Left ventricle myocardium inferior (tissue), 1 donor: ENCODE measurements around the gene TBCK. TPM values are rescaled to one million over a fixed set of nuclear protein-coding genes. Genes with fewer than 3 reads are reported as not detected.
"Not testable (repeated sequence)": the region's sequence is repeated elsewhere in the genome, so short reads cannot be mapped to it uniquely, and the experiment has no call there.

Experiments
- DNase-seq: peaks from one replicate; pipeline ENCODE4 v3.0.0-alpha.2; 2020
- H3K27ac ChIP-seq: fragments of 200-600 bp; replicated peaks from 2 replicates; pipeline ENCODE4 v1.8.0; 2021
- H3K27me3 ChIP-seq: fragments of 200-600 bp; 2 replicates; pipeline ENCODE4 v1.8.0; 2021; ENCODE audit warnings: low read depth
- H3K36me3 ChIP-seq: fragments of 200-600 bp; 2 replicates; pipeline ENCODE4 v1.8.0; 2021
- H3K4me1 ChIP-seq: fragments of 200-600 bp; 2 replicates; pipeline ENCODE4 v1.8.0; 2021
- H3K4me3 ChIP-seq: fragments of 200-600 bp; 2 replicates; pipeline ENCODE4 v1.8.0; 2021; ENCODE audit warnings: mild to moderate bottlenecking, moderate library complexity
- H3K9me3 ChIP-seq: fragments of 200-600 bp; replicated peaks from 2 replicates; pipeline ENCODE4 v1.8.0; 2021
- intact Hi-C: fragments of 100-400 bp; cut with micrococcal nuclease; formaldehyde crosslinking; loops from one replicate; pipeline ENCODE4 v1.11.0; 2022
- total RNA-seq: library from RNA; stranded (reverse); fragmentation: NEBNext Ultra II Directional; extraction: Animal tissue kit (Norgen Biotek cat#: 25700); gene quantifications from one replicate; pipeline ENCODE4 v1.2.1, GENCODE V29; 2021
- TF ChIP-seq, protein P1 (sequence below): fragments of 200-600 bp; IDR thresholded peaks from 2 replicates; pipeline ENCODE4 v1.8.0; 2021; ENCODE audit warnings: antibody characterized with exemption, mild to moderate bottlenecking, borderline replicate concordance
- donor health status: DM: no; HTN: yes; CAD: no; lungs with severe emphysema.

TBCK gene
- total RNA-seq, 1 donor from 2014 or later, result 20.3 TPM

DNA sequence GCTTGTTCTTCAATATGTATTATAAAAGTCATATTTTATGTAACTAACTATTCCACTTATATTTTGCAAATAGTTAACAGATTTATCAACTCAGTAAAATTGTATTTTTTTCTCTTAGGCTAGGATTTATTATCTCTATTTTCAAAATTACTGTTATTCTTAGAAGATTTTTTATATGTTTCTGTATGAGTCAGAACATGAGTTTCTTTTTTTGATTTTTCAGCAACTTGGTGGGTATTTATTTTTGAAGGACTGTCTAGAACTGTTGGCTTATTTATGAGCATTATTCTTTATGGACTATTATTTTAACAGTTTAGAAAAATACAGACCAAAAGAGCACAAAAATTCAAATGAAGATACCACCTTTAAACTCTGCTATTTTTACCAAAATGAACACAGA is 7.1 kb upstream of the TBCK start:
- no peak overlapping the region for H3K4me3 ChIP-seq
- peaks cover 32% of the 10 kb centered on the region for H3K36me3 ChIP-seq
- TF ChIP-seq, protein P1, sequence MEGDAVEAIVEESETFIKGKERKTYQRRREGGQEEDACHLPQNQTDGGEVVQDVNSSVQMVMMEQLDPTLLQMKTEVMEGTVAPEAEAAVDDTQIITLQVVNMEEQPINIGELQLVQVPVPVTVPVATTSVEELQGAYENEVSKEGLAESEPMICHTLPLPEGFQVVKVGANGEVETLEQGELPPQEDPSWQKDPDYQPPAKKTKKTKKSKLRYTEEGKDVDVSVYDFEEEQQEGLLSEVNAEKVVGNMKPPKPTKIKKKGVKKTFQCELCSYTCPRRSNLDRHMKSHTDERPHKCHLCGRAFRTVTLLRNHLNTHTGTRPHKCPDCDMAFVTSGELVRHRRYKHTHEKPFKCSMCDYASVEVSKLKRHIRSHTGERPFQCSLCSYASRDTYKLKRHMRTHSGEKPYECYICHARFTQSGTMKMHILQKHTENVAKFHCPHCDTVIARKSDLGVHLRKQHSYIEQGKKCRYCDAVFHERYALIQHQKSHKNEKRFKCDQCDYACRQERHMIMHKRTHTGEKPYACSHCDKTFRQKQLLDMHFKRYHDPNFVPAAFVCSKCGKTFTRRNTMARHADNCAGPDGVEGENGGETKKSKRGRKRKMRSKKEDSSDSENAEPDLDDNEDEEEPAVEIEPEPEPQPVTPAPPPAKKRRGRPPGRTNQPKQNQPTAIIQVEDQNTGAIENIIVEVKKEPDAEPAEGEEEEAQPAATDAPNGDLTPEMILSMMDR, result no peak
- no peak overlapping the region for H3K27ac ChIP-seq
- H3K27me3 ChIP-seq, result no peaks in the 10 kb centered on the region
- peaks cover 34% of the 10 kb centered on the region for H3K4me1 ChIP-seq
- H3K9me3 ChIP-seq, result no peaks in the 10 kb centered on the region
- DNase-seq, result no peak
- intact Hi-C loops, result no loop called here

DNA sequence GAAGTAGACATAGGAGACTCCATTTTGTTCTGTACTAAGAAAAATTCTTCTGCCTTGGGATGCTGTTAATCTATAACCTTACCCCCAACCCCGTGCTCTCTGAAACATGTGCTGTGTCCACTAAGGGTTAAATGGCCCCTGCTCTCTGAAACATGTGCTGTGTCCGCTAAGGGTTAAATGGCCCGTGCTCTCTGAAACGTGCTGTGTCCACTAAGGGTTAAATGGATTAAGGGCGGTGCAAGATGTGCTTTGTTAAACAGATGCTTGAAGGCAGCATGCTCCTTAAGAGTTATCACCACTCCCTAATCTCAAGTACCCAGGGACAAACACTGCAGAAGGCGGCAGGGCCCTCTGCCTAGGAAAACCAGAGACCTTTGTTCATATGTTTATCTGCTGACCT is 5.8 kb upstream of the TBCK start:
- H3K27ac ChIP-seq, intact Hi-C loops, H3K9me3 ChIP-seq, DNase-seq, H3K27me3 ChIP-seq, H3K4me3 ChIP-seq: not testable (repeated sequence)
- H3K4me1 ChIP-seq, result peaks cover 47% of the 10 kb centered on the region
- peaks cover 19% of the 10 kb centered on the region for H3K36me3 ChIP-seq

DNA sequence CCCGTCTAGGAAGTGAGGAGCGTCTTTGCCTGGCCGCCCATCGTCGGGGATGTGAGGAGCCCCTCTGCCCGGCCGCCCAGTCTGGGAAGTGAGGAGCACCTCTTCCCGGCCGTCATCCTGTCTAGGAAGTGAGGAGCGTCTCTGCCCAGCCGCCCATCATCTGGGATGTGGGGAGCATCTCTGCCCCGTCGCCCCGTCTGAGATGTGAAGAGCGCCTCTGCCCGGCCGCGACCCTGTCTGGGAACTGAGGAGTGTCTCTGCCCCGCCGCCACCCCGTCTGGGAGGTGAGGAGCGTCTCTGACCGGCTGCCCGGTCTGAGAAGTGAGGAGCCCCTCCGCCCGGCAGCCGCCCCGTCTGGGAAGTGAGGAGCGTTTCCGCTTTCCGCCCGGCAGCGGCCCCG is 5.2 kb upstream of the TBCK start:
- H3K4me3 ChIP-seq, DNase-seq, H3K27me3 ChIP-seq, H3K27ac ChIP-seq, intact Hi-C loops, H3K9me3 ChIP-seq: not testable (repeated sequence)
- peaks cover 12% of the 10 kb centered on the region for H3K36me3 ChIP-seq
- peaks cover 50% of the 10 kb centered on the region for H3K4me1 ChIP-seq

DNA sequence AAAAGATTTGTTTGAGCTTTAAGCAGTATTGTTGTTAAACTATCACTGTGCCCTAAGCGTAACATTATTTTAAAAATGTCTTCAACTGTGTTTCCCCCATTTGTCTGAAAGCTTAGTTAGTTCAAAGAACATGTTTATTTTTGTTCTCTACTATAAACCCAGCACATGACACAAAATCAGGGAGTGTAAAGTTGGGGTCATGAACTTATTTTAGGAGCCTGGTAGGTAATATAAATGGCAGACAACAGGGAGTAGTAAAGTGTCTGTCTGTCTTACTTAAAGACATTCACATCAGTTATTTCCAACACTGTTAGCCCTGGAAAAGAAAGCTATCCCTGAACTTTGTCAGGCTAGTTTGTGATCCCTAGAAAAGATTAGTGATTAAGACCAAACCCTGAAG is 4.2 kb upstream of the TBCK start:
- Histone ChIP-seq H3K36me3 (peaks cover 8% of the 10 kb centered on the region), H3K27me3 (no peaks in the 10 kb centered on the region), H3K4me3 (no peak overlapping the region), H3K27ac (no peak overlapping the region), H3K9me3 (no peaks in the 10 kb centered on the region), H3K4me1 (peaks cover 51% of the 10 kb centered on the region)
- DNase-seq, result no peak
- intact Hi-C loops, result no loop called here
- TF ChIP-seq, protein P1, result no peak

DNA sequence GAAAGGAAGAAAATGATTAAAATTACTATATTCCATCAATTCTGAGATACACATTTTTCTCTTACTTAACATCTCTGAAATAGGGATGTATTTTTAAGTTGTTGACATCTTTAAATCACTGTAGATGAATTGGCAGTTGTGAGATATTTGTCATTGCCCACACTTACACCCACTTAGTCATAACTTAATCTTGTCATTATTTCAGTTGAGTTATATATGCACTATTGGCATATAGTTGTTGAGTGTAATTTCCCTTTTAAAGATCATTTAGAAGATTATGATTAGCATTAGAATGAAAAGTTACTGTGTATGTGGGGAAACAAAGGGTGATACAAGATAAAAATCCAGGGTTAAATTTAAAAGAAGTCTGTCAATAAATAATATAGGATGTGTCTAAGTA is 2.5 kb upstream of the TBCK start:
- Histone ChIP-seq H3K27me3 (no peaks in the 10 kb centered on the region), H3K9me3 (no peaks in the 10 kb centered on the region), H3K4me1 (peaks cover 64% of the 10 kb centered on the region), H3K27ac (no peak overlapping the region), H3K36me3 (peaks cover 8% of the 10 kb centered on the region), H3K4me3 (no peak overlapping the region)
- TF ChIP-seq, protein P1, result no peak
- intact Hi-C loops, result no loop called here
- DNase-seq, result no peak

DNA sequence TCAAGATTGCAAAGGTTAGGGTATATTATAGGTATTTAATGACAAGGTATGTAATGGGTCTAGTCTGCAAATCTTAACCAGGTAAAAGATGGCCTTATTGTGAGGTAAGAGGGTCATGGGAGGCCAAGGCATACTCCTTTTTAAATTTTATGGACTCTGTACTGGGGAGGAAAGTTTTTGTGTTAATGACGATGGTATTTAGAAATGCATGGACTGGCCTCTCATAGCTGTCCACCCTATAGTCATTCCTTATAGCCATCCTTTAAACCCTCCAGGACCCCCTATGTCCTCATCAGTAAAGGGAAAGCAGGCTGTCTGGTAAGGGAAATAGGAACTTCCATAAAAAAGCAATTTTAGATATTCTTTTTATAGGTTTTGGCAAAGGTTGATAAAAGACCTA is 1.8 kb upstream of the TBCK start:
- Histone ChIP-seq H3K36me3 (peaks cover 8% of the 10 kb centered on the region), H3K27ac (no peak overlapping the region), H3K4me1 (peaks cover 66% of the 10 kb centered on the region), H3K9me3 (no peaks in the 10 kb centered on the region), H3K27me3 (no peaks in the 10 kb centered on the region), H3K4me3 (peak overlapping the region; percentile 76)
- DNase-seq, result no peak
- intact Hi-C loops, result no loop called here
- TF ChIP-seq, protein P1, result no peak
